GM20000 (cell line): ENCODE data around the gene PARVA.

ENCODE experiments used
- DNase-seq: peaks from one replicate; pipeline ENCODE4 v3.0.0; 2012; ENCODE audit warnings: low spot score
- CTCF ChIP-seq: IDR thresholded peaks from 2 replicates; pipeline ENCODE4 v1.5.1; 2012; ENCODE audit warnings: mild to moderate bottlenecking, control low read depth; ENCODE audit errors: extremely low read depth, missing control alignments

The PARVA gene

DNA sequence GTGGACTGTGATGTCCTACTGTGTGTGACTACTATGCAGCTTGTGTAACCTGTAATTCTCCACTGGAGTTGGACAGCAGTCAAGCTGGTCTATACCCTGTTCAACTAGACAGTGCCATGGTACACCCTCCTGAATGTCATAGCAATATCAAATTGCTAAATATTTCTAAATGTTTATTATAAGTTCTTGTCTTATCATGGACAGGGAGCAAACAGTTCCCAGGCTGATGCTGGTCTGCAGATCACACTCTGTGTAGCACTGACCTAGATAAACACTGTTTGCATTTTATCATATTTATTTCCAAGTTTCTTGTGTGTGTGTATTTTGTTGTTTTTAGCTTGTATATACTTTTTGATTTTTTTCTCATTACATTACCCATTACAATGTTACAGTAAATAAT is 22.0 kb downstream of the PARVA start:
- no peak for DNase-seq
- no peak for TF ChIP-seq CTCF

- no peak for DNase-seq
- TF ChIP-seq CTCF, result no peak
Observed at GRCh38 chr11:12402025-12402424, 24.7 kb downstream of the PARVA start.

- no peak for TF ChIP-seq CTCF
- DNase-seq, result no peak
Observed at GRCh38 chr11:12402691-12403120, 25.3 kb downstream of the PARVA start.

DNA sequence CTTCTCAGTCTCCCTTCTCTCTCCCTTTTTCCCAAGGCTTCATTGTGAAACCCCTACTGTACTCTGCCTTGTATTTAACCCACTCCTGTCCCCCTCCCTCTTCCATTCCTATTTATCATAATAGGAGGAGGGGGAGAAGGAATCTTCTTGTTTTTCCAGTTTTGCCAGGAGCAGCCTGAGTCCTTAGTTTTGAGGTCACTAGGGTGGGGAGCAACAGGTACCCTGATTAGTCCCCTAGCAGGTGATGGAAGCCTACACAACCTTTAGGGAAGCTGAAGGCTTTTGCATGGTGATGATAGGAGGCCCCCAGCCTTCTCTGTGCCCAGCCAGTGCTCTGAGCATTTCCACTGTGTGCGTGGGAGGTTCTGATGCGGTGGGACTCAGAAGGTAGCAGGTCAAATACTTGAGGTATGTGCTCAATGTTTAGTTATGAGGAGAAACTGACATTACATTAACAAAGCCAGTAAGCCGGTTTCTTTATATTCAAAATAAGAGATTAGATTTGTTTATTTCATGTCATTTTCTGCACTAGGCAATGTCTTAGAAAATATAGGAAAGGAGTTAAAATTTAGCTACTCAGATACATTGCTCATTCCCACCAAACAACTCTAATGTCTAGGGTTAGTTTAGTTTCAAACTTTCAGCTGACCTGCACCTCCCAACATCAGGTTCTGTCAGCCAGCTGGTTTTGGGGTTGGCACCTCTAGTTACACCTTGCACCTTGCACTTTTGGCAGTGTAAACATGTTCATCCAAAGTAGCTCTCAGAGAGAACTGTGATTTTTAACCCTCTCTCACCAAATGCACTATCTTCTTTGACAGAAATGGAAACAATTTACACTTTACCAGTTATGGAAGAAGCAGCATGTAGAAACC is 26.0 kb downstream of the PARVA start:
- no peak for DNase-seq
- no peak for TF ChIP-seq CTCF

DNA sequence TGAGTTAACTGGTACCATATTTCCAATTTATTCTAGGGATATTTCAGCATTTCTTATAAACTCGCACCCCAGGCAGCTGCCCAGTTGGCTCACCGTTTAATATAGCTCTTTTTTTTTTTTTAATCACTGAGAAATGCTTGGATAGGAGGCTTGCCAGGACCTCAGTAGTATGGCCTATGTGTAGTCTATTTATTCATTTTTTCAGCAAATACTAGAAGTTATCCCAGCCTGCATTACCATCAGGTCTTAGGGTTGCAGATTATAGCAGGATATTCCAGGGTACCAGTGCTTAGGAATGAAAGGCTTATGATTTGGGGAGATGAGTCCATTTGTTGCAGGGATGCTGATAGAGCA is 26.6 kb downstream of the PARVA start:
- no peak for TF ChIP-seq CTCF
- no peak for DNase-seq

DNA sequence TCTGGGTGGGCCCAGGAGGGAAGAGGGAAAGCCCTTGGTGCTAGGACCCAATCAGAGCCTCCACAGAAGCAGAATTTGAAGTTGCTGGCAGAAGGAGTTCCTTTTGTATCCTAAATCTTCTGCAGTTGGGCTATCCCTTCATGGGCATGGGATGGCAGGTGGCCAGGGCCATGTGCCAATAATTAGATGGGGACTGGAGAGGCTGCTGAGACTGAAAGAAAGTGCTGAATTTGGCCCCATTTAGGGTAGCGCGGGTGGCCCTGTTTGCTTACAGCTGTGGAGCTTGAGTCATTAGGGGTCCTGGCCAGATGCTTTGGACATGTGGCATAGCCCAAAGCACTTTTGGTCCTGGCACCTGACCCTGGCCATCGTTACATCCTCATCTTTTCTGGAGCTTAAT is 27.1 kb downstream of the PARVA start:
- DNase-seq, result no peak
- no peak for TF ChIP-seq CTCF

GRCh38 chr11:12408156-12408770 is 30.9 kb downstream of the PARVA start:
- no peak for TF ChIP-seq CTCF
- DNase-seq, result no peak
